ENCODE data around the gene LILRB5.

DNA sequence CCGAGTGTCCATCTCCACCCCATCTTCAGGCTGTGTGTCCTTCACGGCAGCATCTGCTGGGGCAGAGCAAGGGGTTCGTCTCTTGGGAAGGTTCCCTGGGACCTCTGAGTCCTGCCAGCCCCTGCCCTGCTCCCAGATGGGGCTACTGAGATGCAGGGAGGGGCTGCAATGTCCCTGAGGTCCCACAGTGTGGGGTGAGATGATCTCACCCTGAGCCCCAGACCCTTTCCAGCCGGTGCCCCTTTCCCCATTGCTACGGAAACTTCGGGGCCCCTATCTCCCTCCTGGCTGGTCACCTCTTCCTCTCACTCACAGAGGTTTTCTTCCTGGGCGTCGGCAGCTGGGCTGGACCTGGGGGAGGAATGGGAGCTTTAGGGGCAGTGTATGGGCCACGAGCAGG lies 18.9 kb upstream of the LILRB5 start:
- TF ChIP-seq, protein P1, sequence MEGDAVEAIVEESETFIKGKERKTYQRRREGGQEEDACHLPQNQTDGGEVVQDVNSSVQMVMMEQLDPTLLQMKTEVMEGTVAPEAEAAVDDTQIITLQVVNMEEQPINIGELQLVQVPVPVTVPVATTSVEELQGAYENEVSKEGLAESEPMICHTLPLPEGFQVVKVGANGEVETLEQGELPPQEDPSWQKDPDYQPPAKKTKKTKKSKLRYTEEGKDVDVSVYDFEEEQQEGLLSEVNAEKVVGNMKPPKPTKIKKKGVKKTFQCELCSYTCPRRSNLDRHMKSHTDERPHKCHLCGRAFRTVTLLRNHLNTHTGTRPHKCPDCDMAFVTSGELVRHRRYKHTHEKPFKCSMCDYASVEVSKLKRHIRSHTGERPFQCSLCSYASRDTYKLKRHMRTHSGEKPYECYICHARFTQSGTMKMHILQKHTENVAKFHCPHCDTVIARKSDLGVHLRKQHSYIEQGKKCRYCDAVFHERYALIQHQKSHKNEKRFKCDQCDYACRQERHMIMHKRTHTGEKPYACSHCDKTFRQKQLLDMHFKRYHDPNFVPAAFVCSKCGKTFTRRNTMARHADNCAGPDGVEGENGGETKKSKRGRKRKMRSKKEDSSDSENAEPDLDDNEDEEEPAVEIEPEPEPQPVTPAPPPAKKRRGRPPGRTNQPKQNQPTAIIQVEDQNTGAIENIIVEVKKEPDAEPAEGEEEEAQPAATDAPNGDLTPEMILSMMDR (IDR thresholded peaks at IDR 0.05): no peak
- no peak for TF ChIP-seq POLR2A (IDR thresholded peaks at IDR 0.05)
